GM12878 (cell line): ENCODE measurements around the gene MPZL3. TPM values are rescaled to one million over a fixed set of nuclear protein-coding genes. Genes with fewer than 3 reads are reported as not detected.

ENCODE experiments used
- ATAC-seq: fragments of 200-7000 bp; cut with Tn5 transposase; 3 replicates; pipeline ENCODE4 v1.9.1; 2020; ENCODE audit warnings: mild to moderate bottlenecking, moderate library complexity
- BruUV-seq: library from RNA; stranded (reverse); fragments of 400-500 nt; replicated peaks from 2 replicates; lab custom pipeline; 2021; lab: Mats Ljungman, UMichigan
- CTCF ChIA-PET: fragments of 300-600 bp; sonication (Branson Sonifier 250); formaldehyde crosslinking; extraction: SDS; loops from one replicate; lab custom pipeline; 2021; ENCODE audit warnings: inconsistent platforms; lab: Yijun Ruan, JAX
- POLR2A ChIA-PET: fragments of 350-600 bp; formaldehyde crosslinking; extraction: SDS; loops from one replicate; lab custom pipeline; 2021; ENCODE audit warnings: inconsistent platforms; lab: Charles Lee
- RAD21 ChIA-PET: fragments of 300-600 bp; sonication (Branson Sonifier 250); formaldehyde crosslinking; loops from one replicate; lab custom pipeline; 2023; ENCODE audit warnings: antibody characterized with exemption; ENCODE audit not compliant: unreplicated experiment; lab: Charles Lee
- SMC1A ChIA-PET: fragments of 300-600 bp; sonication (Branson Sonifier 250); formaldehyde crosslinking; loops from one replicate; lab custom pipeline; 2023; ENCODE audit not compliant: unreplicated experiment, uncharacterized antibody; lab: Charles Lee
- DNase-seq: peaks from one replicate; pipeline ENCODE4 v3.0.0-alpha.2; 2011; ENCODE audit warnings: low read depth, low spot score
- FAIRE-seq: peaks from 3 replicates; lab custom pipeline; 2011; peaks lifted over from hg19 to GRCh38; lab: Jason Lieb, UNC
- H2AFZ ChIP-seq: 2 replicates; pipeline ENCODE4 v1.6.0; 2011; ENCODE audit warnings: low read depth, low read length, control low read depth; ENCODE audit not compliant: control insufficient read depth
- H3K27ac ChIP-seq: 2 replicates; pipeline ENCODE4 v1.5.1; 2011; ENCODE audit warnings: control low read depth; ENCODE audit not compliant: control insufficient read depth, insufficient read depth
- H3K27me3 ChIP-seq, 2 experiments: replicated peaks in 1 of 2; 2 replicates each; pipeline versions ENCODE4 v1.6.0 to v1.6.1; 2011; ENCODE audit warnings: low read length in 1 of 2; ENCODE audit not compliant: control insufficient read depth in 2 of 2, insufficient read depth in 2 of 2
- H3K36me3 ChIP-seq, 2 experiments: 2 replicates each; pipeline ENCODE4 v1.5.1; 2011; ENCODE audit warnings: low read length in 1 of 2; ENCODE audit not compliant: control insufficient read depth in 2 of 2, insufficient read depth in 2 of 2
- H3K4me1 ChIP-seq: 2 replicates; pipeline ENCODE4 v1.6.1; 2011; ENCODE audit warnings: mild to moderate bottlenecking, low read length, moderate library complexity, mixed read lengths; ENCODE audit not compliant: control insufficient read depth, insufficient read depth
- H3K4me2 ChIP-seq: 2 replicates; pipeline ENCODE4 v1.6.0; 2011; ENCODE audit warnings: control low read depth; ENCODE audit not compliant: control insufficient read depth, insufficient read depth
- H3K4me3 ChIP-seq: fragments of 200-600 bp; sonication (generic); 2 replicates; pipeline ENCODE4 v1.5.1; 2016
- H3K79me2 ChIP-seq: 2 replicates; pipeline ENCODE4 v1.6.0; 2011; ENCODE audit warnings: low read length; ENCODE audit not compliant: control insufficient read depth, insufficient read depth
- H3K9ac ChIP-seq: 2 replicates; pipeline ENCODE4 v1.8.0; 2011; ENCODE audit warnings: low read length, control low read depth, mixed read lengths; ENCODE audit not compliant: control insufficient read depth, insufficient read depth
- H3K9me3 ChIP-seq: replicated peaks from 3 replicates; pipeline ENCODE4 v1.5.1; 2011; ENCODE audit warnings: mild to moderate bottlenecking, low read length; ENCODE audit not compliant: control insufficient read depth, insufficient read depth
- H4K20me1 ChIP-seq: 2 replicates; pipeline ENCODE4 v1.6.0; 2011; ENCODE audit not compliant: control insufficient read depth, insufficient read depth
- CHD1 ChIP-seq: IDR thresholded peaks from 2 replicates; pipeline ENCODE4 v1.6.1; 2012; ENCODE audit warnings: low read depth, low read length, improper control_type of control experiment
- FOXK2 ChIP-seq: fragments of 450-650 bp; IDR thresholded peaks from 2 replicates; pipeline ENCODE4 v1.6.1; 2017; ENCODE audit warnings: mild to moderate bottlenecking, moderate library complexity
- JUNB ChIP-seq: IDR thresholded peaks from 2 replicates; pipeline ENCODE4 v1.6.1; 2016; ENCODE audit warnings: antibody characterized with exemption, mild to moderate bottlenecking
- MYB ChIP-seq: fragments of 150-350 bp; IDR thresholded peaks from 2 replicates; pipeline ENCODE4 v1.6.1; 2014; ENCODE audit warnings: mild to moderate bottlenecking, low read depth, low read length, borderline replicate concordance
- NBN ChIP-seq: fragments of 450-650 bp; IDR thresholded peaks from 2 replicates; pipeline ENCODE4 v1.6.1; 2016
- TAF1 ChIP-seq: IDR thresholded peaks from 2 replicates; pipeline ENCODE4 v1.6.1; 2011; ENCODE audit warnings: mild to moderate bottlenecking, low read depth, low read length, borderline replicate concordance
- ZBED1 ChIP-seq: IDR thresholded peaks from 2 replicates; pipeline ENCODE4 v1.6.1; 2016; ENCODE audit warnings: borderline replicate concordance
- WGBS: methylation state at CpG from one replicate; pipeline ENCODE4 v1.1.6; 2016; ENCODE audit warnings: low lambda C conversion rate; ENCODE audit not compliant: insufficient replicate concordance, insufficient coverage; ENCODE audit errors: missing lambda C conversion rate; 5-methylcytosine and 5-hydroxymethylcytosine counted together
- in situ Hi-C: fragments of 300-500 bp; cut with MboI; formaldehyde crosslinking; loops from 9 replicates; pipeline ENCODE4 v1.14.3; 2018; ENCODE audit warnings: mixed read lengths
- intact Hi-C: fragments of 100-400 bp; cut with micrococcal nuclease; formaldehyde crosslinking; loops from one replicate; pipeline ENCODE4 v1.14.2; 2022; ENCODE audit not compliant: unreplicated experiment
- polyA plus RNA-seq, 11 experiments: library from polyadenylated mRNA; depleted of rRNA in 4 of 11; unstranded in 6 of 11; stranded (reverse) in 5 of 11; fragments of >200 nt; fragmentation: Nextera tagmentation in 4 of 11; fragmentation: Illumina TruSeq in 1 of 11; extraction: Ambion mirVana in 4 of 11; extraction: Trizol in 1 of 11; gene quantifications; 1 replicate in 1 of 11; 2 replicates in 10 of 11; pipeline versions ENCODE4 v1.2.1 to v1.2.3, GENCODE V29; 2011 to 2016; ENCODE audit warnings: inconsistent platforms in 2 of 11, missing spikeins in 2 of 11, low read depth in 1 of 11
- total RNA-seq, 4 experiments: library from RNA; depleted of rRNA in 3 of 4; stranded (reverse); fragments of >200 nt in 3 of 4; fragmentation: Illumina TruSeq in 1 of 4; extraction: Trizol in 1 of 4; gene quantifications; 2 replicates each; pipeline versions ENCODE4 v1.2.1 to v1.2.3, GENCODE V29; 2013 to 2021
- TF ChIP-seq, protein P1 (sequence below), 3 experiments: IDR thresholded peaks in 2 of 3; conservative IDR thresholded peaks in 1 of 3; 2 replicates each; pipeline ENCODE4 v1.5.1; 2011; ENCODE audit warnings: low read depth in 3 of 3, low read length in 3 of 3, mild to moderate bottlenecking in 3 of 3, control low read depth in 2 of 3, moderate library complexity in 2 of 3, inconsistent platforms in 1 of 3, mixed read lengths in 1 of 3; ENCODE audit not compliant: control insufficient read depth in 2 of 3, insufficient read depth in 1 of 3; ENCODE audit errors: extremely low read depth in 1 of 3

MPZL3 gene
- total and polyA plus RNA-seq, 10 of the 15 experiments (the other 5 are each of a cell fraction or from before 2014, with no cell fraction given): 2.1 to 7.5 (median 6.2) TPM

DNA sequence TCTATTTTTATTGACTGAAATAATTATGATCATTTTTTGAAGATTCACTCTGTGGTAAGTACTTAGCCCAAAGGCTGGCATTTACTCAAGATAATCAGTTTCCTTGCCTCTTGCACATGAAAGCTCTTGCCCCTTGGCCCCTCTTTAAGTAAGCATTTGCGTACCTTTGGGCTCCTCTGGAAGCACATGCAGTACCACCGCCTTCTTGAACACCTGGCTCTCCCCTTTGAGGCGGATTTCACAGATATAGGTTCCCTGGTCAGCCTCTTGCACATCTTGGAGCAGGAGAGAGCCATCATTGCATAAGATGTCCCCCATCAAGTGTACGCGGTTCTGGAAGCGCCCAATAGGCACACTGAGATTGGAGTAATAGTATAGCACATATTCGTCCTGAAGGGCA is 41.8 kb downstream of the MPZL3 start:
- CTCF ChIA-PET: interaction anchor here (1.3 to 4.8 kb wide), 3 partner anchors 9 to 67 kb away, joined by 4 to 28 read pairs (median 7); partner anchors contain the start of gene JAML
- H4K20me1 ChIP-seq: no peaks in the 10 kb centered on the region
- H3K36me3 ChIP-seq: no peaks in the 10 kb centered on the region
- no peak overlapping the region for H3K27ac ChIP-seq
- DNase-seq (no peak), FAIRE-seq (no peak), ATAC-seq (no peak)
- SMC1A ChIA-PET: interaction anchor here (1.1 to 3.4 kb wide), 3 partner anchors 8 to 483 kb away, joined by 3 to 11 read pairs (median 9); no protein-coding TSS in a partner anchor
- intact Hi-C loops (no loop called here), in situ Hi-C loops (no loop called here)
- 78% methylated on average over 7 of the region's 7 CpGs for WGBS
- no peak overlapping the region for H3K4me2 ChIP-seq
- peaks cover 22% of the 10 kb centered on the region for H3K4me1 ChIP-seq
- POLR2A ChIA-PET: interaction anchor here (1.7 kb wide), 1 partner anchor 42 kb away, joined by 4 read pairs; the partner anchor contains the start of gene MPZL3
- no peak for TF ChIP-seq TAF1
- TF ChIP-seq MYB: no peak
- no peak for TF ChIP-seq ZBED1
- no peak for TF ChIP-seq FOXK2
- no peaks in the 10 kb centered on the region for H3K27me3 ChIP-seq
- H3K9me3 ChIP-seq: no peaks in the 10 kb centered on the region; the same call in 2 of the 3 replicates
- H3K79me2 ChIP-seq: no peaks in the 10 kb centered on the region
- no peak overlapping the region for H3K4me3 ChIP-seq
- H2AFZ ChIP-seq: no peak overlapping the region
- H3K9ac ChIP-seq: no peak overlapping the region
- RAD21 ChIA-PET: interaction anchor here (1.1 kb wide), 1 partner anchor 39 kb away, joined by 3 read pairs; no protein-coding TSS in a partner anchor
- no TSS peak for BruUV-seq

DNA sequence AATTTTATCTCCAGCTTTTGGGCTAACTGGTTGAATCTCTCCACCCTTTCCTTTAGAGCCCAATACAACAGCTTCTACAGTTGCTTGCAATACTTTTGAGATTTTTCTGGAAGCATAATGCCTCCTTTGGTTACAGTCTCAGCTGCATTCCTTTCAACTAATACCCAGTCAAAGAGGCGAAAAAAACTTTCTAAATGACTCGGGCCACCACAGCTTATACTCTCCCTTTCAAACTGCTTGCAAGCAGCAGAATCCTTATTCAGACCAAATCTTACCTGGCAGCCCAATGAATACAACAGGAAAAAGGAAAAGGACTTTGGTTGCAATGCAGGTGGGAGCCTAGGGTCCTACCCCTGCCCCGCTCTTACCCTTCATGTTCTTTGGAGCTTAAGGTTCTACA is 43.1 kb downstream of the MPZL3 start:
- H2AFZ ChIP-seq: no peak overlapping the region
- H3K36me3 ChIP-seq: no peaks in the 10 kb centered on the region
- intact Hi-C loops (no loop called here), in situ Hi-C loops (no loop called here)
- POLR2A ChIA-PET: interaction anchor here (0.6 to 1.8 kb wide), 3 partner anchors 14 to 30 kb away, joined by 3 to 4 read pairs (median 3); no protein-coding TSS in a partner anchor
- no TSS peak for BruUV-seq
- H3K9ac ChIP-seq: no peak overlapping the region
- SMC1A ChIA-PET: interaction anchor here (1.1 to 2.6 kb wide), 6 partner anchors 9 to 43 kb away, joined by 3 to 12 read pairs (median 5); partner anchors contain the start of genes JAML and MPZL3
- CTCF ChIA-PET: interaction anchor here (0.7 to 2.4 kb wide), 6 partner anchors 10 to 142 kb away, joined by 3 to 10 read pairs (median 4); partner anchors contain the start of gene MPZL3
- 13% methylated on average over 3 of the region's 3 CpGs for WGBS
- TF ChIP-seq JUNB (0 out of 2 replicates have a peak, but pooled peaks have one; percentile 11), CHD1 (no peak), NBN (no peak)
- TF ChIP-seq, protein P1, sequence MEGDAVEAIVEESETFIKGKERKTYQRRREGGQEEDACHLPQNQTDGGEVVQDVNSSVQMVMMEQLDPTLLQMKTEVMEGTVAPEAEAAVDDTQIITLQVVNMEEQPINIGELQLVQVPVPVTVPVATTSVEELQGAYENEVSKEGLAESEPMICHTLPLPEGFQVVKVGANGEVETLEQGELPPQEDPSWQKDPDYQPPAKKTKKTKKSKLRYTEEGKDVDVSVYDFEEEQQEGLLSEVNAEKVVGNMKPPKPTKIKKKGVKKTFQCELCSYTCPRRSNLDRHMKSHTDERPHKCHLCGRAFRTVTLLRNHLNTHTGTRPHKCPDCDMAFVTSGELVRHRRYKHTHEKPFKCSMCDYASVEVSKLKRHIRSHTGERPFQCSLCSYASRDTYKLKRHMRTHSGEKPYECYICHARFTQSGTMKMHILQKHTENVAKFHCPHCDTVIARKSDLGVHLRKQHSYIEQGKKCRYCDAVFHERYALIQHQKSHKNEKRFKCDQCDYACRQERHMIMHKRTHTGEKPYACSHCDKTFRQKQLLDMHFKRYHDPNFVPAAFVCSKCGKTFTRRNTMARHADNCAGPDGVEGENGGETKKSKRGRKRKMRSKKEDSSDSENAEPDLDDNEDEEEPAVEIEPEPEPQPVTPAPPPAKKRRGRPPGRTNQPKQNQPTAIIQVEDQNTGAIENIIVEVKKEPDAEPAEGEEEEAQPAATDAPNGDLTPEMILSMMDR (IDR thresholded peaks at IDR 0.05 in 2 of 3, conservative IDR thresholded peaks at IDR 0.05 in 1 of 3; ENCODE audit: control insufficient read depth in 2 of 3, extremely low read depth in 1 of 3, insufficient read depth in 1 of 3, low read depth in 3 of 3, low read length in 3 of 3): no peak
- peaks cover 11% of the 10 kb centered on the region for H3K4me1 ChIP-seq
- RAD21 ChIA-PET: interaction anchor here (2.4 kb wide), 1 partner anchor 11 kb away, joined by 11 read pairs; no protein-coding TSS in a partner anchor
- ATAC-seq (no peak), DNase-seq (no peak), FAIRE-seq (no peak)
- H3K4me2 ChIP-seq: no peak overlapping the region
- no peaks in the 10 kb centered on the region for H3K27me3 ChIP-seq
- no peaks in the 10 kb centered on the region for H4K20me1 ChIP-seq
- no peaks in the 10 kb centered on the region for H3K79me2 ChIP-seq
- H3K27ac ChIP-seq: no peak overlapping the region
- no peaks in the 10 kb centered on the region; the same call in 2 of the 3 replicates for H3K9me3 ChIP-seq
- no peak overlapping the region for H3K4me3 ChIP-seq
